ENCODE results near the gene TRAF3.

The TRAF3 gene

GRCh38 chr14:102898776-102899515, 121.7 kb downstream of the TRAF3 start:
- DNase-seq (ENCODE audit: low read depth), result no peak
- H3K4me3 ChIP-seq (ENCODE audit: low read depth, low read length), result no peak overlapping the region

DNA sequence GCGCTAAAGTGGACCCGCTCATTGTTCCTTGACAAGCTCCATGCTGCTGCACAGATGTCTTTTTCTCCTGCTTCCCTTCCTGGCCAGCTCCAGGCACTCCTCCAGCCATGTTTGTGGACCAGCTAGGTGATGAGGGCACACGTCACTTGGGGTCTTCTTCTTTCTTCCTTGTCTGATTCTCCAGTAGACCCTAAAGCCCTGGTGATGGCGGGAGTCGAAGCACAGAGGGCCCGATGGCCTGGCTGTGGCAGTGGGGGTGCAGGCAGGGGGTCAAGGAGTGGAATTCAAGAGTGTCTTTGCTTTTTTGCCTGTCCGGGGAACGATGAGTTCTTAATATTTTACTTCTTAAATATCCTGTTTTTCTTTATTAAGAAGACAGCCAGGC, 122.3 kb downstream of the TRAF3 start:
- no peak overlapping the region for H3K4me3 ChIP-seq (ENCODE audit: low read depth, low read length)
- DNase-seq (ENCODE audit: low read depth), result no peak

DNA sequence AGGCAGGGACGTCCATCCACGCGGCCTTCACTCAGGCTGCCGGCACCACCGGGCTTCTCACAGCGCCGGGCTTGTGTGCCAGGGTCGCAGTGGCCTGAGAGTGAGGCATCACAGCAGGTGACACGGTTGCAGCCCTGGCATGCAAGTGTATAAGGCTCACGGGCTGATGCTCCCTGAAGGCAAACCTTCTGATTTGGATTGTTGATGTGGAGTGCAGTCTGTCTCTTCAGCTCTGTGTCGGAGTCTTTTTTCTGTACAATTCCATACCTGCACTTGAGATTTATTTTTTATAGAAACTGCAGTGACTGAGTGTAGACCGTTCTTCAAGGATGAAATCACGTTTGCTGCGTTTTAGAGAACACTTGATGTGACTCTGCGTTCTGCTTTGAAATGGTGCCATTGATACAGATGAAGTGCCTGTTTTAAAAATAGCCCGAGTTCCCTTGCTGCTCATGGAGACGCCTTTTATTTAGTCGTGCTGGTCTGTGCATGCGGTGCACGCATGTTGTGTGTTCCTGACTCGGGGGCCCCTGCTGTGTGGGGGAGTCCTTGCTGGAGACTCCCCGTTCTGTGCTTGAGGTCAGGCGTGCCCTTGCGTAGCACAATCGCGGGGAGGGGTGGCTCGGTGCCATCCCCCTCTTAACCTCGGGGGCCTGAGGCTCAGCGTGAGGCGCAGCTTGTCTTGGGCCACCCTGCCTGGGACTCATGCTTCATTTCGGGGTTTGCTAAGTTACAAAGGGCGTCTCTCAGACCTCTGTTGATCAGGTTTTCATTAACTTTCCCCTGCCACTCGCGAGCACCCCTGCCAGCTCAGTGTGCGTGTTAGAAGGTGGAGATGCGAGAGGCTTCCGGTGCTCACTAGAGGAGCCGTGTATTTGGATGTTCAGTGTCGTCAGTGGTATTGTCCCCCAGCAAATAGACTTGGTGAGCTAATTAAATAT, 123.7 kb downstream of the TRAF3 start:
- H3K4me3 ChIP-seq (ENCODE audit: low read depth, low read length), result no peak overlapping the region
- no peak for DNase-seq (ENCODE audit: low read depth)

- DNase-seq (ENCODE audit: low read depth), result no peak
- no peak overlapping the region for H3K4me3 ChIP-seq (ENCODE audit: low read depth, low read length)
Observed at GRCh38 chr14:102901633-102902032, 124.4 kb downstream of the TRAF3 start.

- DNase-seq (ENCODE audit: low read depth), result no peak
- no peak overlapping the region for H3K4me3 ChIP-seq (ENCODE audit: low read depth, low read length)
Observed at GRCh38 chr14:102902086-102902485, 124.8 kb downstream of the TRAF3 start.

DNA sequence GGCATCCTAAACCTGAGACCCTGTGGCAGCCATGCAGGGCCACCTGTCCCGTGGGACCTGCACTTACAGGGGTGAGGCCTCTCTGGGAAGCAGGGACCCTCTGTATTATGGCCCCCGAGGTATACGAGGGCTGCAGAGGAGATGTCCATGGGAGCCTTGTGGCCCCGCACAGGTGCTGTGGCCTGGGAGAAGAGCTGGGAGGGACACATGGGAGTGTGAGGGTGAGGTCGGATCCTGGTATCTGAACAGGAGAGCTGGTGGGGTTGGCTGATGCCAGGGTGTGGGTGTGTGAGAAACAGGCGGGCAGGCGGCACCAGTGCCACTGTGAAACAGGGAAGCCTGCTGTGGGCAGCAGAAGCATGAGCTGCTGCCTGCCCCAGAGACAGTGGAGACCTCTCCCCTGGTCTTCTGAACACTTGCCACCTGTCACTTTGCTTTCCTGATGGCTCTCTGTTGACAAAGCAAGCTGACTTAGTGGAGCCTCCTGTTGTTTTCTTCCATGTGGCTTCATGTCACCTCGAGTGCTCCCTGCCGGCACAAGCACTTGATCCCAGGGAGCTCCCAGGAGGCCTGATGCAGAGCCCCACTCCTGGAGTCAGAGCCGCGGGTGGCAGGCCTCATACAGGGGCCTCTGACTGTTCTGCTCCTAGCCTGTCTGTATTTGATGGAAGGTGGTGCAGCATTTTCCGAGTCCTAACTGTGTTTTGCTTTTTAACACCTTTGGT, 125.4 kb downstream of the TRAF3 start:
- H3K4me3 ChIP-seq (ENCODE audit: low read depth, low read length), result no peak overlapping the region
- no peak for DNase-seq (ENCODE audit: low read depth)

DNA sequence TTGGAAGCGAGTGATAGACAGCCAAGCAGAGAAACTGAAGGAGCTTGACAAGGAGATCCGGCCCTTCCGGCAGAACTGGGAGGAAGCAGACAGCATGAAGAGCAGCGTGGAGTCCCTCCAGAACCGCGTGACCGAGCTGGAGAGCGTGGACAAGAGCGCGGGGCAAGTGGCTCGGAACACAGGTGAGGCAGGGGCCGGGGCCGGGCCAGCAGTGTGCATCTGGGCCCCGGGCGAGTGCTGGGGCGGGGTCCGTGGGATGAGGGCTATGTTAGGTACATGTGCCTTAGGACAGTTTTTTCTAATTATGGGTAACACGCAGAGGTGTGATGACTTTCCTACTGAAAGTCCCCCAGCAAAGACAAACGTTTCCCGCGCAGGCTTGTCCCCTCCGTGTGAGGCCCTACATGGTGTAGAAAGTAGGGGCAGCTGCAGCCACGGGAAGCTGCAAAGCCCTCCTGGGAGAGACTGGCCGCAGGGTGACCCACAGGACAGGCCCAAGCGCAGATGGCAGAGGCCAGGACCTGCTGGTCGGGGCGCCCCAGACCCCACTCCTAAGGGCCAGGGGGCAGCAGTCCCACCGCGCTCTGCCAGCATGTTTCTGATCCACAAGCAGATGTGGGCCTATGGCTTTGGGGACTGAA, 126.1 kb downstream of the TRAF3 start:
- DNase-seq (ENCODE audit: low read depth), result no peak

DNA sequence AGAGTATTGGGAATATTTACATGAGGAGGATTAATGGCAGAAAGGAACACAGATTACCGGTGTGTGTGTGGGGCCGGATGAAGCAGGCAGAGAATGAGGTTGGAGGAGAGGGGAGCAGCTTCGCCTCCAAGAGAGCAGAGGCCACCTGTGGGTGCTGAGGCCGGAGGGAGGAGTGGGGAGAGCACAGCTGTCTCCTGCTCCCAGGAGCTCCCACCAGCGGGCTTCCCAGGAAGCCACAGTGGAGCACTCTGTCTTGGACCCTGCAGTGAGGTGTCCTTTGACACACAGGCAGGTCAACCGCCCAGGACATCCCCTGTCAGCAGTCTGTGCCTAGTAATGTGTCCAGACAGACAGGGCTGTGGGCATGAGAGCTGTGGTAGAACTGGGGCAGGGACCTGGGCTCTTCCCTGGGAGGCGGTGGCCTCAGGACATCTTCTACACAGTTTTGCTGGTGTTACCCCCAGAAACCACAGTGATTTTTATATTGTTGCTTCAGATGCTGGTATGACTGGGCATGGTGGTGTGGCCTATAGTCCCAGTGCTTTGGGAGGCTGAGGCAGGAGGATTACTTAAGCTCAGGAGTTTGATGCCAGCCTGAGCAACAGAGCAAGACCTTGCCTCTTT, 126.8 kb downstream of the TRAF3 start:
- DNase-seq (ENCODE audit: low read depth), result no peak

More for the DNA sequence above, 126.1 kb downstream of the TRAF3 start:
- no peak overlapping the region for H3K4me3 ChIP-seq (ENCODE audit: low read depth, low read length)

DNA sequence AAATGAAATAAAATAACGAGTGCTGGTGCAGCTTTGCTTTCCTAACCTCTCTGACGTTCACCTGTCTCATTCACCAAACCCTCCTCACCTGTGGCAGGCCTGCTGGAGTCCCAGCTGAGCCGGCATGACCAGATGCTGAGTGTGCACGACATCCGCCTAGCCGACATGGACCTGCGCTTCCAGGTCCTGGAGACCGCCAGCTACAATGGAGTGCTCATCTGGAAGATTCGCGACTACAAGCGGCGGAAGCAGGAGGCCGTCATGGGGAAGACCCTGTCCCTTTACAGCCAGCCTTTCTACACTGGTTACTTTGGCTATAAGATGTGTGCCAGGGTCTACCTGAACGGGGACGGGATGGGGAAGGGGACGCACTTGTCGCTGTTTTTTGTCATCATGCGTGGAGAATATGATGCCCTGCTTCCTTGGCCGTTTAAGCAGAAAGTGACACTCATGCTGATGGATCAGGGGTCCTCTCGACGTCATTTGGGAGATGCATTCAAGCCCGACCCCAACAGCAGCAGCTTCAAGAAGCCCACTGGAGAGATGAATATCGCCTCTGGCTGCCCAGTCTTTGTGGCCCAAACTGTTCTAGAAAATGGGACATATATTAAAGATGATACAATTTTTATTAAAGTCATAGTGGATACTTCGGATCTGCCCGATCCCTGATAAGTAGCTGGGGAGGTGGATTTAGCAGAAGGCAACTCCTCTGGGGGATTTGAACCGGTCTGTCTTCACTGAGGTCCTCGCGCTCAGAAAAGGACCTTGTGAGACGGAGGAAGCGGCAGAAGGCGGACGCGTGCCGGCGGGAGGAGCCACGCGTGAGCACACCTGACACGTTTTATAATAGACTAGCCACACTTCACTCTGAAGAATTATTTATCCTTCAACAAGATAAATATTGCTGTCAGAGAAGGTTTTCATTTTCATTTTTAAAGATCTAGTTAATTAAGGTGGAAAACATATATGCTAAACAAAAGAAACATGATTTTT, 128.2 kb downstream of the TRAF3 start:
- H3K4me3 ChIP-seq (ENCODE audit: low read depth, low read length), result no peak overlapping the region
- no peak for DNase-seq (ENCODE audit: low read depth)

More for the DNA sequence above, 126.8 kb downstream of the TRAF3 start:
- no peak overlapping the region for H3K4me3 ChIP-seq (ENCODE audit: low read depth, low read length)

GRCh38 chr14:102906616-102907302, 129.5 kb downstream of the TRAF3 start:
- H3K4me3 ChIP-seq (ENCODE audit: low read depth, low read length), result no peak overlapping the region
- DNase-seq (ENCODE audit: low read depth), result no peak

DNA sequence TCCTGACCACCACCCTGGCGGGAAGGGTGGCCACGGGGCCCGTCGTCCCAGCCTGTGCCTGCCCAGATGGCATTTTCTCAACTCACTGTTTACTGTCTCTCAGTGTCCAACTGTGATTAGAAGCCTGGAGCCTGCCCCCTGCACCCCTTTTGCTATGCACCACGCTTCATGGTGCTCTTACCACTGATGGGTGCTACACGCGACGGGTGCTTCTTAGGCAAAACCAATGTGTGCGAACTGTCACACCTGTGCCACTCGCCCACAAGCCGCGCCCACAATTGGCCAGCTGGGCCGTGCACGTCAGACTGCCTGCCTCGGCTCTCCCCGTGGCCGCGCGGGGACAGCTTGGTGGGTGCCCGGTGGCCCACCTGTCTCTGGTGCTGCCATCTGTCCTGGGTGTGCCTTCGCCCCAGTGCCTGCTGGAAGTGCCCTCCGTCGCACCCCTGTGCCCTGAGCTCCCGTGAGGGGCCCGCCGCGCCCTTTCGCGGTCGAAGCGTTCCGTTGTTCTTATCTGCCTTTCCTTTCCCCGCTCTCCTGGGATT, 130.1 kb downstream of the TRAF3 start:
- no peak overlapping the region for H3K4me3 ChIP-seq (ENCODE audit: low read depth, low read length)
- no peak for DNase-seq (ENCODE audit: low read depth)

DNA sequence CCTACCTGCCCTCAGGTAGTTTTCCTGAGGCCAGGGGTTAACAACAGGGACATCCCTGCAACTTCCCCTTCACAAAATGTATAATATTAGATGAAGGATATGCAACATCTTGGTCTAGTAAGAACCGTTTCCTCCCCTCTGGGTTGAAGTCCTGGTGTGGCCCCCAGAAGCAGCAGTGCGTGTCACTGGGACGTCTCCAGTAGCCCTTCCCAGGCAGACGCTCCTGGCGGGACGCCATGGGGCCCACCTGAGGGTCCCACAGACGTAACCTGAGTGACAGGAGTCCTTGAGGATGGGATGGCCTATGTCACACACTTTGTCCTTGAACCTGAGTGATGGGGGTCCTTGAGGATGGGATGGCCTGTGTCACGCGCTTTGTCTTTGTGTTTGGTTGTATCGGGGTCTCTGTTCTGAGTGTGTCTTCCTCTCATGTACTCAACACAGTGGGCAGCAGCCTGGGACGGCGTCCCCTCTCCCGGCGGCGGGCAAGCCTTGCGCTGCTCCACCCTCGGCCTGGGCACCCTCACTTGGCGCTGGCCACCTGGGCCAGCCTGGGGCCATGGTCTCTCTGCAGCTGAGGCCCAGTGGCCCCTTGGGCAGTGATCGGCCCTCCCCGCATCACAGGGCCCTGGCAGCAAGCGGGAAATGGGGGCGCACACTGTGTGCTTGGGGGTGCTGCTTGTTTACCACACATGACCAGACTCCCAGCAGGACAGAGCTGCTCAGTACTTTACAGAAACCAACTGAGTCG, 130.9 kb downstream of the TRAF3 start:
- H3K4me3 ChIP-seq (ENCODE audit: low read depth, low read length), result no peak overlapping the region
- no peak for DNase-seq (ENCODE audit: low read depth)

GRCh38 chr14:102908766-102909455, 131.7 kb downstream of the TRAF3 start:
- H3K4me3 ChIP-seq (ENCODE audit: low read depth, low read length), result no peak overlapping the region

GRCh38 chr14:102909462-102909861, 132.2 kb downstream of the TRAF3 start:
- H3K4me3 ChIP-seq (ENCODE audit: low read depth, low read length), result no peak overlapping the region
- DNase-seq (ENCODE audit: low read depth), result no peak

More at GRCh38 chr14:102908766-102909455, 131.7 kb downstream of the TRAF3 start:
- DNase-seq (ENCODE audit: low read depth), result no peak

DNA sequence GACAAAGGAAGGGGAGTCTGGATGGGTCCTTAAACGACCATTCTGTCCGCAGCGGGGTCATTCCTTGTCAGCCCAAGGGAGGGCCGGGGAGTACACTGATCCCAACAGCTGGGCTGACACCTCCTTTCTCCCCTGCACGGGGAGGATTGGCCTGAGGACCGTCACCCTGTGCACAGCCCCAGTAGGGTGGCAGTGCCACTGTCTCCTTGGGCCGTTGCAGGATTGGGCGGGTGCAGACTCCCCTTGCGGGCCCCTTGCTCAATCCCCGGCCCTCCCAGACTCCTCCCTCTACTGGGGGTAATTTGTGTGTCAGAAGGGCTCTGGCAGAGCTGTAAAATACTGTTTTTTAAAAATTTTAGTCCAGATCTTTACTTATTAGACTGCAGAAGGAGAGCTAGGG, 132.7 kb downstream of the TRAF3 start:
- DNase-seq (ENCODE audit: low read depth), result no peak
- no peak overlapping the region for H3K4me3 ChIP-seq (ENCODE audit: low read depth, low read length)

GRCh38 chr14:102910442-102910841, 133.2 kb downstream of the TRAF3 start:
- H3K4me3 ChIP-seq (ENCODE audit: low read depth, low read length), result no peak overlapping the region
- DNase-seq (ENCODE audit: low read depth), result no peak
